Nephron (organoid): ENCODE measurements around the gene ABHD18.
A peak's percentile ranks its signal among the peaks of the same experiment; 100 is the strongest.
"Not testable (repeated sequence)": the region's sequence is repeated elsewhere in the genome, so short reads cannot be mapped to it uniquely, and the experiment has no call there.

Source experiments
- H3K27ac Mint-ChIP-seq, 3 experiments: 2 replicates each; pipeline ENCODE4 v1.8.0; 2020; ENCODE audit warnings: mixed read lengths in 3 of 3, mild to moderate bottlenecking in 2 of 3, moderate library complexity in 1 of 3
- H3K27me3 Mint-ChIP-seq: 2 replicates; pipeline ENCODE4 v1.8.0; 2021; ENCODE audit warnings: low read depth, mild to moderate bottlenecking, moderate library complexity, mixed read lengths
- H3K36me3 Mint-ChIP-seq: 2 replicates; pipeline ENCODE4 v1.8.0; 2020; ENCODE audit warnings: low read depth, mixed read lengths
- H3K4me1 Mint-ChIP-seq: 2 replicates; pipeline ENCODE4 v1.8.0; 2020; ENCODE audit warnings: mixed read lengths
- H3K4me3 Mint-ChIP-seq, 3 experiments: 2 replicates each; pipeline ENCODE4 v1.8.0; 2020; ENCODE audit warnings: mild to moderate bottlenecking in 3 of 3, mixed read lengths in 3 of 3, moderate library complexity in 2 of 3
- H3K9me3 Mint-ChIP-seq: 2 replicates; pipeline ENCODE4 v1.8.0; 2020; ENCODE audit warnings: mixed read lengths
- TF ChIP-seq, protein P1 (sequence below), 3 experiments: fragments of 200-600 bp; sonication (generic); IDR thresholded peaks; one replicate each; pipeline ENCODE4 v1.5.0; 2021; ENCODE audit warnings: antibody characterized with exemption in 3 of 3; ENCODE audit not compliant: unreplicated experiment in 3 of 3

ABHD18 gene

DNA sequence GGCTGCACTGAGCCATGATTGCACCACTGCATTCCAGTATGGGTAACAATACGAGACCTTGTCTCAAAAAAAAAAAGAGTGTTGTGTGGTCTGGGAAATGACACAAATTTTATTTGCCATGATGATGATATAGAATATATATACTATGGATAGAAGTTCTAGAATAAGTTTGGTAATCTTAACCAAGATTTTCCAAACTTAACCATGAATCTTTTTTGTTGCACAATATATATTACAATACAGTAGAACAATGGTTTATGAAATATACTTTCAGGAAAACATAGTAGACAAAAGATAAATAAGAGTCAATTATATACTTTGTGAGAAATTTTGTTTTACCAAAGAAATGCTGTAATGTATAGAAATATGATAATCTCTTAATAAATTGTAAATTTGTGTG is 35.0 kb upstream of the ABHD18 start:
- Mint-ChIP-seq H3K4me1 (no peaks in the 10 kb centered on the region), H3K4me3 (no peak overlapping the region), H3K36me3 (peaks cover 25% of the 10 kb centered on the region), H3K27me3 (no peaks in the 10 kb centered on the region), H3K9me3 (peaks cover 2% of the 10 kb centered on the region), H3K27ac (no peak overlapping the region)
- TF ChIP-seq, protein P1, sequence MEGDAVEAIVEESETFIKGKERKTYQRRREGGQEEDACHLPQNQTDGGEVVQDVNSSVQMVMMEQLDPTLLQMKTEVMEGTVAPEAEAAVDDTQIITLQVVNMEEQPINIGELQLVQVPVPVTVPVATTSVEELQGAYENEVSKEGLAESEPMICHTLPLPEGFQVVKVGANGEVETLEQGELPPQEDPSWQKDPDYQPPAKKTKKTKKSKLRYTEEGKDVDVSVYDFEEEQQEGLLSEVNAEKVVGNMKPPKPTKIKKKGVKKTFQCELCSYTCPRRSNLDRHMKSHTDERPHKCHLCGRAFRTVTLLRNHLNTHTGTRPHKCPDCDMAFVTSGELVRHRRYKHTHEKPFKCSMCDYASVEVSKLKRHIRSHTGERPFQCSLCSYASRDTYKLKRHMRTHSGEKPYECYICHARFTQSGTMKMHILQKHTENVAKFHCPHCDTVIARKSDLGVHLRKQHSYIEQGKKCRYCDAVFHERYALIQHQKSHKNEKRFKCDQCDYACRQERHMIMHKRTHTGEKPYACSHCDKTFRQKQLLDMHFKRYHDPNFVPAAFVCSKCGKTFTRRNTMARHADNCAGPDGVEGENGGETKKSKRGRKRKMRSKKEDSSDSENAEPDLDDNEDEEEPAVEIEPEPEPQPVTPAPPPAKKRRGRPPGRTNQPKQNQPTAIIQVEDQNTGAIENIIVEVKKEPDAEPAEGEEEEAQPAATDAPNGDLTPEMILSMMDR (IDR thresholded peaks at IDR 0.05; ENCODE audit: unreplicated experiment in 3 of 3): no peak

DNA sequence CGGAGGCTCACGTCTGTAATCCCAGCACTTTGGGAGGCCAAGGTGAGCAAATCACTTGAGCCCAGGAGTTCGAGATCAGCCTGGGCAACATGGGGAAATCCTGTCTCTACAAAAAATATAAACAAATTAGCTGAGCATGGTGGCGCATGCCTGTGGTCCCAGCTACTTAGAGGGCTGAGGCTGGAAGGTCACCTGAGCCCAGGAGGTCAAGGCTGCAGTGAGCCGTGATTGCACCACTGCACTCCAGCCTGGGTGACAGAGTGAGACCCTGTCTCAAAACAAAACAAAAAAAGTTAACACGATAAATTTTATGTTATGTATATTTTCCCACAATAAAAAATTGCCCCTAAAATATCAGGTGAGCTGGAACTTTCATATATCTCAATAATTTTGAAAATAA is 33.4 kb upstream of the ABHD18 start:
- H3K9me3 Mint-ChIP-seq, H3K4me3 Mint-ChIP-seq, H3K4me1 Mint-ChIP-seq, H3K27ac Mint-ChIP-seq, H3K27me3 Mint-ChIP-seq: not testable (repeated sequence)
- peaks cover 12% of the 10 kb centered on the region for H3K36me3 Mint-ChIP-seq

DNA sequence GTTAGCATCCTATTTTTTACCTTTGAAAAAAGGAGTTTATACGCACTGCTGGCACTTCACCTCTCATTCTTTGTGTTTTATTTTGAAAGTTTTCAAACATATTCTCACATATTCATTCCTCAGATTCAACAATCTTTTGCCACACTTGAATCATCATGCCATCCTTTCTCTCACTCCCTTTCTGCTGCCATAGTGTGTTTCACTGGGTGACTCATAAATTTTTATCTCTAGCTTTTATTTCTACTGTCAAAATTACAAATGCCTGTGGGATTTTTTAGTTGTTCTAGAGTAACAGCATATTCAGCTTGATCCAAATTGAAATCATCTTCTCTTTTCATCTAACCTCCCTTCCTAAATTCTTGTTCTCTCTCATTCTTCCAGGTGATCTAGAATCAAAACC is 28.2 kb upstream of the ABHD18 start:
- Mint-ChIP-seq H3K36me3 (peaks cover 29% of the 10 kb centered on the region), H3K27me3 (no peaks in the 10 kb centered on the region)
- TF ChIP-seq, protein P1 (IDR thresholded peaks at IDR 0.05; ENCODE audit: unreplicated experiment in 3 of 3): no peak

DNA sequence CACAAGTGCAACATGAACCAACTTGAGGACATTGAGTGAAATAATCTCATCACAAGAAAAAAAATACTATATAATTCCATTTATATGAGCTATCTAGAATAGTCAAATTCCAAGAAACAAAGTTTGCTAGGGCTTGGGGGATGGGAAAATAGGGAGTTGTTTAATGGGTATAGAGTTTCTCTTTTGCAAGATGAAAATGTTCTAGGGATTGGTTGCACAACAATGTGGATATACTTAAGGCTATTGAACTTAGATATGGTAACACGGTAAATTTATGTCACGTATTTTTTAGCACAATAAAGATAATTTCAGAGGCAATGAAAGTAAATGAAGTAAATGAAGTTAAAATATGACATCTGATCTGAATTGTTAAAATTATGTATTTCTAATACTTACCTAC is 8.1 kb upstream of the ABHD18 start:
- no peaks in the 10 kb centered on the region for H3K27me3 Mint-ChIP-seq
- TF ChIP-seq, protein P1 (IDR thresholded peaks at IDR 0.05; ENCODE audit: unreplicated experiment in 3 of 3): no peak
- peaks cover 20% of the 10 kb centered on the region for H3K36me3 Mint-ChIP-seq
- H3K4me1 Mint-ChIP-seq: no peaks in the 10 kb centered on the region
- H3K4me3 Mint-ChIP-seq: no peak overlapping the region
- no peaks in the 10 kb centered on the region for H3K9me3 Mint-ChIP-seq
- no peak overlapping the region for H3K27ac Mint-ChIP-seq

More for the DNA sequence above, 28.2 kb upstream of the ABHD18 start:
- H3K27ac Mint-ChIP-seq: no peak overlapping the region
- no peaks in the 10 kb centered on the region for H3K9me3 Mint-ChIP-seq
- H3K4me3 Mint-ChIP-seq: no peak overlapping the region
- no peaks in the 10 kb centered on the region for H3K4me1 Mint-ChIP-seq

DNA sequence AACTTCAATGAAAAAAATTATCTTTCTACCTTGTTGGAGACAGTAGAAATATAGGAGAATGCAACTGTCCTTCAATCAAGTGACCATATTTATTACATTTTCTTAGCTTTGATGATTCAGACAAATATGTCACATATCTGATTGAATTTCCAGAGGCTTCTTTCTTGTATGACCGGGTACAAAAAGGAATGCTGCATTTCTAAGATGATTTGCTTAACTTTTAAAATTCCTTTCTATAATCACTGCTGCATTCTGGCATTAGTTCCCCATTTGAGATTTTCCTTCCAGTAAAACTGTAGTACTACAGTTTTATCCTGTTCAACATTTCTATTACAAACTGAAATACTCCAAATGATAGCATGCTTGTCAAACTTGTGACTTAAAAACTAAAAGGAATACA is 5.4 kb upstream of the ABHD18 start:
- peaks cover 27% of the 10 kb centered on the region for H3K36me3 Mint-ChIP-seq

DNA sequence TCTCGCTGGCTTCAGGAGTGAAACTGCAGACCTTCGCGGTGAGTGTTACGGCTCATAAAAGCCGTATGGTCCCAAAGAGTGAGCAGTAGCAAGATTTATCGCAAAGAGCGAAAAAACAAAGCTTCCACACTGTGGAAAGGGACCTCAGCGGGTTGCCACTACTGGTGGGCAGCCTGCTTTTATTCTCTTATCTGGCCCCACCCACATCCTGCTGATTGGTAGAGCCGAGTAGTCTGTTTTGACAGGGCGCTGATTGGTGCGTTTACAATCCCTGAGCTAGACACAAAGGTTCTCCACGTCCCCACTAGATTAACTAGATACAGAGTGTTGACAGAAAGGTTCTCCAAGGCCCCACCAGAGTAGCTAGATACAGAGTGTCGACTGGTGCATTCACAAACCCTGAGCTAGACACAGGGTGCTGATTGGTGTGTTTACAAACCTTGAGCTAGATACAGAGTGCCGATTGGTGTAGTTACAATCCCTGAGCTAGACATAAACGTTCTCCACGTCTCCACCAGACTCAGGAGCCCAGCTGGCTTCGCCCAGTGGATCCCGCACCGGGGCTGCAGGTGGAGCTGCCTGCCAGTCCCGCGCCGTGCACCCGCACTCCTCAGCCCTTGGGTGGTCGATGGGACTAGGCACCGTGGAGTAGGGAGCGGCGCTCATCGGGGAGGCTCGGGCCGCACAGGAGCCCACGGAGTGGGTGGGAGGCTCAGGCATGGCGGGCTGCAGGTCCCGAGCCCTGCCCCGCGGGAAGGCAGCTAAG is 1.4 kb upstream of the ABHD18 start:
- H3K36me3 Mint-ChIP-seq: peaks cover 12% of the 10 kb centered on the region

More for the DNA sequence above, 5.4 kb upstream of the ABHD18 start:
- TF ChIP-seq, protein P1 (IDR thresholded peaks at IDR 0.05; ENCODE audit: unreplicated experiment in 3 of 3): no peak
- no peaks in the 10 kb centered on the region for H3K9me3 Mint-ChIP-seq
- H3K4me3 Mint-ChIP-seq: no peak overlapping the region
- H3K27ac Mint-ChIP-seq: no peak overlapping the region
- no peaks in the 10 kb centered on the region for H3K27me3 Mint-ChIP-seq
- H3K4me1 Mint-ChIP-seq: no peaks in the 10 kb centered on the region

DNA sequence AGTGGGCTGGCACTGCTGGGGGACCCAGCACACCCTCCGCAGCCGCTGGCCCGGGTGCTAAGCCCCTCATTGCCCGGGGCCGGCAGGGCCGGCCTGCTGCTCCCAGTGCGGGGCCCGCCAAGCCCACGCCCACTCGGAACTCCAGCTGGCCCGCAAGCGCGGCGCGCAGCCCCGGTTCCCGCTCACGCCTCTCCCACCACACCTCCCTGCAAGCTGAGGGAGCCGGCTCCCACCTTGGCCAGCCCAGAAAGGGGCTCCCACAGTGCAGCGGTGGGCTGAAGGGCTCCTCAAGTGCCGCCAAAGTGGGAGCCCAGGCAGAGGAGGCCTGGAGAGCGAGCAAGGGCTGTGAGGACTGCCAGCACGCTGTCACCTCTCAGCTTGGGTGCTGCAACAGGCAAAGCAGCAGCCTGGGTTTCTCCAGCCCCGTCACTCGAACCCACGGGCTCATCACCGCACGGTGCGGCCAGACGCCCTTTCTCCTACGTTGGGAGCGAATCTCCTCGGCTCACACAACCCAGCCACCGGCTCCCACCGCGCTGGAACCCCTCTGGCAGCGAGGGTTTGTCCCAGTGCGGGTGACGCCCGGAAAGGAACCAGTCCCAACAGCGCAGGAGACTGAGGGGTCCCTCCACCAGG is 662 bp upstream of the ABHD18 start:
- peak overlapping the region; percentile 90 to 98 (median 97) for H3K4me3 Mint-ChIP-seq
- peak overlapping the region; percentile 93 to 96 (median 96) for H3K27ac Mint-ChIP-seq
- H3K27me3 Mint-ChIP-seq, H3K9me3 Mint-ChIP-seq: not testable (repeated sequence)
- peaks cover 12% of the 10 kb centered on the region for H3K36me3 Mint-ChIP-seq
- peaks cover 12% of the 10 kb centered on the region for H3K4me1 Mint-ChIP-seq

More for the DNA sequence above, 1.4 kb upstream of the ABHD18 start:
- H3K9me3 Mint-ChIP-seq, H3K27me3 Mint-ChIP-seq: not testable (repeated sequence)
- Mint-ChIP-seq H3K4me1 (peaks cover 12% of the 10 kb centered on the region), H3K4me3 (peak overlapping the region; percentile 83 to 88 (median 87)), H3K27ac (peak overlapping the region; percentile 47 to 80 (median 80))
